HL-60/S4 treated with retinoic acid at 250 ng/mL for 4 days and 3 days (cell line): ENCODE results near the gene OPALIN.

Experiments used
- in situ Hi-C: fragments of 300-500 bp; cut with MboI; formaldehyde crosslinking; loops from 2 replicates; pipeline ENCODE4 v1.7.0; 2022; ENCODE audit warnings: low sequenced_read_pairs

OPALIN gene

GRCh38 chr10:96339956-96340904 is 18.6 kb downstream of the OPALIN start:
- in situ Hi-C loops, result no loop called here

- in situ Hi-C loops, result no loop called here
Measured at GRCh38 chr10:96339383-96339782, 19.4 kb downstream of the OPALIN start.

- in situ Hi-C loops, result no loop called here
Measured at GRCh38 chr10:96338279-96338925, 20.4 kb downstream of the OPALIN start.

- in situ Hi-C loops, result no loop called here
Measured at GRCh38 chr10:96337106-96337505, 21.7 kb downstream of the OPALIN start.

- in situ Hi-C loops, result no loop called here
Measured at GRCh38 chr10:96334616-96335526, 23.9 kb downstream of the OPALIN start.

GRCh38 chr10:96333101-96333500 is 25.7 kb downstream of the OPALIN start:
- in situ Hi-C loops, result no loop called here

GRCh38 chr10:96327462-96327861 is 31.3 kb downstream of the OPALIN start:
- in situ Hi-C loops, result no loop called here

GRCh38 chr10:96325719-96326373 is 33.0 kb downstream of the OPALIN start:
- in situ Hi-C loops, result no loop called here

GRCh38 chr10:96324447-96324846 is 34.4 kb downstream of the OPALIN start:
- in situ Hi-C loops, result loop anchor here (25.0 kb wide), 1 partner anchor 287 kb away; the partner anchor contains the start of gene CCNJ

- in situ Hi-C loops, result loop anchor here (25.0 kb wide), 1 partner anchor 285 kb away; the partner anchor contains the start of gene CCNJ
Measured at GRCh38 chr10:96322275-96322674, 36.5 kb downstream of the OPALIN start.

- in situ Hi-C loops, result loop anchor here (25.0 kb wide), 1 partner anchor 285 kb away; the partner anchor contains the start of gene CCNJ
Measured at GRCh38 chr10:96321822-96322221, 37.0 kb downstream of the OPALIN start.

GRCh38 chr10:96319754-96320474 is 38.9 kb downstream of the OPALIN start:
- in situ Hi-C loops, result loop anchor here (25.0 kb wide), 1 partner anchor 283 kb away; the partner anchor contains the start of gene CCNJ

- in situ Hi-C loops, result loop anchor here (25.0 kb wide), 1 partner anchor 280 kb away; the partner anchor contains the start of gene CCNJ
Measured at GRCh38 chr10:96317067-96317833, 41.6 kb downstream of the OPALIN start.

- in situ Hi-C loops, result loop anchor here (25.0 kb wide), 1 partner anchor 276 kb away; the partner anchor contains the start of gene CCNJ
Measured at GRCh38 chr10:96313344-96313743, 45.5 kb downstream of the OPALIN start.

- in situ Hi-C loops, result loop anchor here (25.0 kb wide), 1 partner anchor 274 kb away; the partner anchor contains the start of gene CCNJ
Measured at GRCh38 chr10:96311180-96311715, 47.6 kb downstream of the OPALIN start.

GRCh38 chr10:96310321-96310669 is 48.5 kb downstream of the OPALIN start:
- in situ Hi-C loops, result loop anchor here (25.0 kb wide), 1 partner anchor 273 kb away; the partner anchor contains the start of gene CCNJ

GRCh38 chr10:96309628-96310320 is 49.0 kb downstream of the OPALIN start:
- in situ Hi-C loops, result loop anchor here (25.0 kb wide), 1 partner anchor 272 kb away; the partner anchor contains the start of gene CCNJ
